Mesenchymal stem cell (in vitro differentiated cells and primary cell): ENCODE measurements around the gene MAP4K4.
A peak's percentile ranks its signal among the peaks of the same experiment; 100 is the strongest.

Experiments
- DNase-seq: peaks from one replicate; pipeline ENCODE4 v3.0.0-alpha.2; 2013
- H2AFZ ChIP-seq: one replicate; pipeline ENCODE4 v1.6.1; 2013; ENCODE audit warnings: low read depth, mild to moderate bottlenecking, control low read depth, inconsistent platforms, low read length, moderate library complexity
- H2AK5ac ChIP-seq: 2 replicates; pipeline ENCODE4 v1.6.1; 2013; ENCODE audit warnings: low read length, moderate library complexity, mild to moderate bottlenecking, inconsistent platforms; ENCODE audit not compliant: severe bottlenecking
- H2BK120ac ChIP-seq: one replicate; pipeline ENCODE4 v1.6.1; 2013; ENCODE audit warnings: low read depth, mild to moderate bottlenecking, inconsistent platforms, low read length, moderate library complexity
- H2BK12ac ChIP-seq, 2 experiments: one replicate each; pipeline ENCODE4 v1.6.1; 2013; ENCODE audit warnings: inconsistent platforms in 2 of 2, low read length in 2 of 2, mild to moderate bottlenecking in 2 of 2, moderate library complexity in 2 of 2, control low read depth in 1 of 2
- H2BK15ac ChIP-seq: one replicate; pipeline ENCODE4 v1.6.1; 2013; ENCODE audit warnings: mild to moderate bottlenecking, low read depth, inconsistent platforms; ENCODE audit not compliant: poor library complexity, severe bottlenecking
- H2BK5ac ChIP-seq: 2 replicates; pipeline ENCODE4 v1.6.1; 2013; ENCODE audit warnings: low read depth, mild to moderate bottlenecking, low read length, control low read depth, inconsistent platforms; ENCODE audit not compliant: poor library complexity, severe bottlenecking
- H3K14ac ChIP-seq, 2 experiments: one replicate each; pipeline ENCODE4 v1.6.1; 2013; ENCODE audit warnings: inconsistent platforms in 2 of 2, low read length in 2 of 2, control low read depth in 1 of 2, mild to moderate bottlenecking in 1 of 2, moderate library complexity in 1 of 2
- H3K18ac ChIP-seq, 2 experiments: one replicate each; pipeline ENCODE4 v1.6.1; 2013; ENCODE audit warnings: inconsistent platforms in 2 of 2, low read length in 2 of 2, control low read depth in 1 of 2, low read depth in 1 of 2, mild to moderate bottlenecking in 1 of 2
- H3K23ac ChIP-seq, 2 experiments: one replicate each; pipeline ENCODE4 v1.6.1; 2013; ENCODE audit warnings: inconsistent platforms in 2 of 2, low read length in 2 of 2, mild to moderate bottlenecking in 2 of 2, moderate library complexity in 2 of 2, control low read depth in 1 of 2
- H3K27ac ChIP-seq: 2 replicates; pipeline ENCODE4 v1.5.1; 2013; ENCODE audit warnings: mild to moderate bottlenecking, moderate library complexity, low read length, control low read depth, inconsistent platforms; ENCODE audit not compliant: poor library complexity, severe bottlenecking
- H3K27me3 ChIP-seq, 2 experiments: 2 replicates each; pipeline versions ENCODE4 v1.6.1 to v1.7.0; 2013; ENCODE audit warnings: low read length in 2 of 2, mild to moderate bottlenecking in 2 of 2, moderate library complexity in 2 of 2, control low read depth in 1 of 2, inconsistent platforms in 1 of 2; ENCODE audit not compliant: control insufficient read depth in 1 of 2, insufficient read depth in 1 of 2
- H3K36me3 ChIP-seq, 2 experiments: 2 replicates each; pipeline versions ENCODE4 v1.6.1 to v1.7.0; 2013; ENCODE audit warnings: low read length in 2 of 2, control low read depth in 1 of 2, inconsistent platforms in 1 of 2, low read depth in 1 of 2, mild to moderate bottlenecking in 1 of 2; ENCODE audit not compliant: insufficient read depth in 2 of 2, control insufficient read depth in 1 of 2
- H3K4ac ChIP-seq, 2 experiments: one replicate each; pipeline ENCODE4 v1.6.1; 2013; ENCODE audit warnings: inconsistent platforms in 2 of 2, low read length in 2 of 2, mild to moderate bottlenecking in 2 of 2, moderate library complexity in 2 of 2, control low read depth in 1 of 2, low read depth in 1 of 2
- H3K4me1 ChIP-seq: 2 replicates; pipeline ENCODE4 v1.6.1; 2013; ENCODE audit warnings: low read depth, low read length, control low read depth; ENCODE audit not compliant: control insufficient read depth, insufficient read depth
- H3K4me2 ChIP-seq: 2 replicates; pipeline ENCODE4 v1.6.1; 2013; ENCODE audit warnings: low read length, mild to moderate bottlenecking, inconsistent platforms; ENCODE audit not compliant: poor library complexity, severe bottlenecking
- H3K4me3 ChIP-seq, 2 experiments: 2 replicates each; pipeline versions ENCODE4 v1.5.1 to v1.7.0; 2013; ENCODE audit warnings: low read length in 2 of 2, mild to moderate bottlenecking in 2 of 2, control low read depth in 1 of 2, low read depth in 1 of 2; ENCODE audit not compliant: insufficient read depth in 1 of 2
- H3K79me1 ChIP-seq: replicated peaks from 2 replicates; pipeline ENCODE4 v1.6.1; 2013; ENCODE audit warnings: mild to moderate bottlenecking, control low read depth, low read length, inconsistent platforms; ENCODE audit not compliant: poor library complexity, severe bottlenecking
- H3K9ac ChIP-seq: 2 replicates; pipeline ENCODE4 v1.7.0; 2013; ENCODE audit warnings: mild to moderate bottlenecking, low read length, moderate library complexity
- H3K9me3 ChIP-seq: 2 replicates; pipeline ENCODE4 v1.7.0; 2013; ENCODE audit warnings: mild to moderate bottlenecking, low read length; ENCODE audit not compliant: control insufficient read depth
- H4K8ac ChIP-seq: one replicate; pipeline ENCODE4 v1.6.1; 2013; ENCODE audit warnings: inconsistent platforms, mild to moderate bottlenecking, low read length, moderate library complexity
- H4K91ac ChIP-seq: one replicate; pipeline ENCODE4 v1.6.1; 2013; ENCODE audit warnings: mild to moderate bottlenecking, low read length, inconsistent platforms
- WGBS: methylation state at CpG from one replicate; pipeline ENCODE4 v1.1.7; 2013; ENCODE audit warnings: mixed read lengths; 5-methylcytosine and 5-hydroxymethylcytosine counted together

The MAP4K4 gene

DNA sequence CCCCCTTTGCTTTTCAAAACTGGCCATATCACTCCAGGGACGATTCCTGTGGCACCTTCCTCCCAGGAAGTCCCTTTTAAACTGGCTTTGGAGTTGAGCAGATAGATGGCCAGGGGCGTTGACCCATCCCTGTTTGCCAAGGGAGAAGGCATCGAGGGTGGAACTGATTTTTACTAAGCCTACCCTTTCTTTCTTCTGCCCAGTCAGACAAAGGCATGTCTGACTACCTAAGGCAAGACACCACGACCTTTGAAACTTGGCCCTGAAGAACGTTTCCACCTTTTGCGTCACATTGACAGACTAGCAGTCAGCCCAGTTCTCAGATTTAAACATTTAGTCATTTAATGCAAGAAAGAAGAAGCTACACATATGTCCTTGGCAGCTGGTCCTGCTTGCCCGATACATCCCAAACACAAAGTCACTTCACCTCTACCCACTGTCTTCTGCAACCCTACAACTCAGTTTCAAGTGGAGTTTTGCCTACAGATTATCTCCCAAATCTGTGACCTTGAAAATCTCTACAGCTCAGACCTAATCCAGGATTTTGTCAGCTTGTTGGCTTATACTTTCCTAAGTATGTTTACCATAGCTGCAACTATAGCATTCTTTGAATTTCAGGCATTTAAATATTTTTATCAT lies 192.1 kb downstream of the MAP4K4 start:
- Histone ChIP-seq H3K79me1 (peaks cover 30% of the 10 kb centered on the region), H3K18ac (no peak overlapping the region), H3K4me1 (no peaks in the 10 kb centered on the region), H2AFZ (no peak overlapping the region), H2BK15ac (no peak overlapping the region), H3K14ac (no peak overlapping the region), H2AK5ac (no peak overlapping the region), H3K9me3 (no peaks in the 10 kb centered on the region), H2BK12ac (no peak overlapping the region), H4K8ac (no peak overlapping the region), H3K27ac (no peak overlapping the region), H2BK120ac (no peak overlapping the region), H3K9ac (no peak overlapping the region), H3K4ac (no peak overlapping the region), H3K4me3 (no peak overlapping the region), H2BK5ac (no peak overlapping the region), H3K23ac (no peak overlapping the region), H4K91ac (no peak overlapping the region), H3K36me3 (peaks cover 36 to 93% of the 10 kb centered on the region in 2 experiments), H3K4me2 (no peak overlapping the region), H3K27me3 (no peaks in the 10 kb centered on the region)
- no peak for DNase-seq
- 96% methylated on average over 7 of the region's 7 CpGs for WGBS

DNA sequence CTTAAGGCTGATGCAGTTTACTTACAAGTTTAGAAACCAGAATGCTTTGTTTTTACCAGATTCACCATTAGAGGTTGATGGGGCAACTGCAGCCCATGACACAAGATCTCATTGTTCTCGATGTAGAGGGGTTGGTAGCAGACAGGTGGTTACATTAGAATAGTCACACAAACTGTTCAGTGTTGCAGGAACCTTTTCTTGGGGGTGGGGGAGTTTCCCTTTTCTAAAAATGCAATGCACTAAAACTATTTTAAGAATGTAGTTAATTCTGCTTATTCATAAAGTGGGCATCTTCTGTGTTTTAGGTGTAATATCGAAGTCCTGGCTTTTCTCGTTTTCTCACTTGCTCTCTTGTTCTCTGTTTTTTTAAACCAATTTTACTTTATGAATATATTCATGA lies 194.9 kb downstream of the MAP4K4 start:
- no peak for DNase-seq

DNA sequence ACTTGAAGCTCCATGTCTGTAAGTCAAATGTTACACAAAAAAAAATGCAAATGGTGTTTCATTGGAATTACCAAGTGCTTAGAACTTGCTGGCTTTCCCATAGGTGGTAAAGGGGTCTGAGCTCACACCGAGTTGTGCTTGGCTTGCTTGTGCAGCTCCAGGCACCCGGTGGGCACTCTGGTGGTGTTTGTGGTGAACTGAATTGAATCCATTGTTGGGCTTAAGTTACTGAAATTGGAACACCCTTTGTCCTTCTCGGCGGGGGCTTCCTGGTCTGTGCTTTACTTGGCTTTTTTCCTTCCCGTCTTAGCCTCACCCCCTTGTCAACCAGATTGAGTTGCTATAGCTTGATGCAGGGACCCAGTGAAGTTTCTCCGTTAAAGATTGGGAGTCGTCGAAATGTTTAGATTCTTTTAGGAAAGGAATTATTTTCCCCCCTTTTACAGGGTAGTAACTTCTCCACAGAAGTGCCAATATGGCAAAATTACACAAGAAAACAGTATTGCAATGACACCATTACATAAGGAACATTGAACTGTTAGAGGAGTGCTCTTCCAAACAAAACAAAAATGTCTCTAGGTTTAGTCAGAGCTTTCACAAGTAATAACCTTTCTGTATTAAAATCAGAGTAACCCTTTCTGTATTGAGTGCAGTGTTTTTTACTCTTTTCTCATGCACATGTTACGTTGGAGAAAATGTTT lies 196.3 kb downstream of the MAP4K4 start:
- no peak overlapping the region for H2BK5ac ChIP-seq
- H3K4me1 ChIP-seq = no peaks in the 10 kb centered on the region
- peak overlapping the region; percentile 43 for H4K8ac ChIP-seq
- no peak overlapping the region for H3K4ac ChIP-seq
- no peak overlapping the region for H2BK15ac ChIP-seq
- no peak overlapping the region for H2AFZ ChIP-seq
- WGBS = 82% methylated on average over 6 of the region's 9 CpGs
- no peak overlapping the region for H2BK12ac ChIP-seq
- no peak overlapping the region for H3K4me2 ChIP-seq
- no peaks in the 10 kb centered on the region for H3K9me3 ChIP-seq
- H3K18ac ChIP-seq = peak overlapping the region in 1 of 2 experiments; percentile 37
- no peak overlapping the region for H3K23ac ChIP-seq
- peak overlapping the region; percentile 11 for H3K9ac ChIP-seq
- H3K14ac ChIP-seq = no peak overlapping the region
- no peaks in the 10 kb centered on the region for H3K27me3 ChIP-seq
- peaks cover 39 to 98% of the 10 kb centered on the region in 2 experiments for H3K36me3 ChIP-seq
- DNase-seq = no peak
- H3K79me1 ChIP-seq = peaks cover 23% of the 10 kb centered on the region
- no peak overlapping the region for H3K4me3 ChIP-seq
- H3K27ac ChIP-seq = no peak overlapping the region
- H2AK5ac ChIP-seq = no peak overlapping the region
- no peak overlapping the region for H2BK120ac ChIP-seq
- H4K91ac ChIP-seq = no peak overlapping the region

More for the DNA sequence above, 194.9 kb downstream of the MAP4K4 start:
- Histone ChIP-seq H3K4me2 (no peak overlapping the region), H3K9me3 (no peaks in the 10 kb centered on the region), H2AK5ac (no peak overlapping the region), H4K8ac (no peak overlapping the region), H3K23ac (no peak overlapping the region), H3K36me3 (peaks cover 43 to 98% of the 10 kb centered on the region in 2 experiments), H3K14ac (no peak overlapping the region), H2BK15ac (no peak overlapping the region), H2BK12ac (no peak overlapping the region), H3K18ac (no peak overlapping the region), H3K27me3 (no peaks in the 10 kb centered on the region), H3K9ac (no peak overlapping the region), H3K4me3 (no peak overlapping the region), H2BK5ac (no peak overlapping the region), H3K79me1 (peaks cover 28% of the 10 kb centered on the region), H3K4ac (no peak overlapping the region), H3K4me1 (no peaks in the 10 kb centered on the region), H4K91ac (no peak overlapping the region), H2AFZ (no peak overlapping the region), H2BK120ac (no peak overlapping the region), H3K27ac (no peak overlapping the region)
- 100% methylated on average over 1 of the region's 3 CpGs for WGBS

DNA sequence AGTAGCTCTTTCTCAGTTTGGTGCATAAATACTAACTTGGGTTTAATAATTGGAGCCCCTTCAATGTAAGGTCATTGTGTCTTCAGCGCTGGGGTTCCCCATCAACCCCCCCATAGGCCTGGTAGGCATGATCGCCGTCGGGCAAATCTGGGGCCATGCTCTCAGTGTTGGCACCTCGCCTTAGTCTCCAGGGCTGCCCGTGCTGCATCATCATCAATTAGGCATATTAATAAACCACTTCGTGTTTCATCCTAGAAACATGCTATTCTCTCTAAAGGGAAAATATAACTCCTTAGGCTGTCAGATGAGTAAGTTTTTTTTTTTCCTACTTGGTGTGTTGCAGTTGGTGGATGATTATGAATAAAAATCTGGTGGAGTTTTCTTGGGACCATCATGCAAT lies 197.5 kb downstream of the MAP4K4 start:
- no peak overlapping the region for H3K4me2 ChIP-seq
- H2AK5ac ChIP-seq = no peak overlapping the region
- DNase-seq = no peak
- H2BK5ac ChIP-seq = no peak overlapping the region
- H3K4ac ChIP-seq = no peak overlapping the region
- no peak overlapping the region for H3K18ac ChIP-seq
- H2BK12ac ChIP-seq = no peak overlapping the region
- H3K14ac ChIP-seq = no peak overlapping the region
- H3K9me3 ChIP-seq = no peaks in the 10 kb centered on the region
- no peak overlapping the region for H3K9ac ChIP-seq
- H2AFZ ChIP-seq = no peak overlapping the region
- no peak overlapping the region for H3K4me3 ChIP-seq
- H3K23ac ChIP-seq = no peak overlapping the region
- H4K91ac ChIP-seq = no peak overlapping the region
- H2BK15ac ChIP-seq = no peak overlapping the region
- no peak overlapping the region for H2BK120ac ChIP-seq
- WGBS = 98% methylated on average over 4 of the region's 7 CpGs
- no peaks in the 10 kb centered on the region for H3K4me1 ChIP-seq
- H3K79me1 ChIP-seq = peaks cover 17% of the 10 kb centered on the region
- peaks cover 31 to 98% of the 10 kb centered on the region in 2 experiments for H3K36me3 ChIP-seq
- H3K27ac ChIP-seq = no peak overlapping the region
- no peaks in the 10 kb centered on the region for H3K27me3 ChIP-seq
- H4K8ac ChIP-seq = no peak overlapping the region
